Right hindlimb (tissue), 1 donor: ENCODE results near the gene MUSTN1.

Experiments
- DNase-seq: peaks from one replicate; pipeline ENCODE4 v3.0.0-alpha.2; 2018

Gene MUSTN1

GRCh38 chr3:52798978-52799476 is 35.8 kb downstream of the MUSTN1 start:
- no peak for DNase-seq

DNA sequence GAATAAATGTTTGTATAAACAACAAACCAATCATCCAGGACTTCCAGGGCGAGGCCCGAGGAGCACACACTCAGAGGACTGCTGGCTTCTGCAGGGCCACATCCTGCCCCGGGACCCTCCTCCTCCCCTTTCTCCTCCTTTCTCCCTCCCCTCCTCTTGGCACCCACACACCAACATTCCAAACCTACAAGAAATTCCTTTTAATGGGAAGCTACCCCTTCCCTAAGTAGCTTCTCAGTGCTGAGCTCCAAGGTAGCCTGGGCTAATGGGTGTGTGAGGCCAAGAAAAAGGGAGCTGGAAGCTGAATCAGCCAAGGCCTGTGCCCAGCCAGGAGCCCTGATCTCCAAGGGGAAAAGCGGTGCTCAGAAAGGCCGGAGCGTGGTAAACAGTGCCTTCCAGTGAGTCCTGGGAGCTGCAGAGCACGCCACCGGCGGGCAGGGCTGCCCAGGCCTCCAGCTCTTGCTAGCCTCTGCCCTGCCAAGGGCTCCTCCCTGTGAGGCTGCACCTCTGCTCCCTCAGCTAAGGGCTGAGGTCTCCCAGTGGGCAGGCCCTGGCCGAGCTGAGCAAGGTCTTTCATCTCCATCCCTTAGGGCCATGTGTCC is 36.3 kb downstream of the MUSTN1 start:
- DNase-seq = no peak

- DNase-seq = no peak
Observed at GRCh38 chr3:52796411-52796810, 38.4 kb downstream of the MUSTN1 start.

- no peak for DNase-seq
Observed at GRCh38 chr3:52795298-52795900, 39.4 kb downstream of the MUSTN1 start.

DNA sequence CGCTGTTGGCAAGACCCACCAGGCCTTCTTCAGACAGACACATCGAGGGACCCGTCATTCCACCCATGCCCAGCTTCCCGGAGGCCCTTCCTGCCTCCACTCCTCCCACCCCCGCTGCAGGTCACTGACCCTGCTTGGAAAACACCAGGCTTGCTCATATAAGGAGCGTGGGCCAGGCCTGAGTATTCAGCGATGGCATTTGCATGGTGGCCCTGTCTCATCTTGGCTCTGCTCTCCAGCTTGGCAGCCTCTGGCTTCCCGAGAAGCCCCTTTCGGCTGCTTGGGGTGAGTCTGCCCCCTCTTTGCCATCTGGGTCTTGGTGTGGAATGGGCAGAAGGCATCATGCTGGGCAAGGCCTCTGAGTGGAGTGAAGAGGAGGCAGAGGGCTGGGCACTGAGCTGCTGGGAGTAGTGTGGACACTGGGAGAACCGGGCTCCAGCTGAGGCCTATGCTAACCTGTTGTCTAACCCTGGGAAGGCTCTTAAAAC is 40.2 kb downstream of the MUSTN1 start, which contains the start of gene ITIH3:
ITIH3 (plus strand) TSS at position 185 of the 488 bp plus-strand sequence; CDS start at position 193, 8 bp downstream.
- DNase-seq = no peak

GRCh38 chr3:52793702-52794611 is 40.9 kb downstream of the MUSTN1 start:
- DNase-seq = no peak

GRCh38 chr3:52792961-52793695 is 41.7 kb downstream of the MUSTN1 start:
- no peak for DNase-seq

DNA sequence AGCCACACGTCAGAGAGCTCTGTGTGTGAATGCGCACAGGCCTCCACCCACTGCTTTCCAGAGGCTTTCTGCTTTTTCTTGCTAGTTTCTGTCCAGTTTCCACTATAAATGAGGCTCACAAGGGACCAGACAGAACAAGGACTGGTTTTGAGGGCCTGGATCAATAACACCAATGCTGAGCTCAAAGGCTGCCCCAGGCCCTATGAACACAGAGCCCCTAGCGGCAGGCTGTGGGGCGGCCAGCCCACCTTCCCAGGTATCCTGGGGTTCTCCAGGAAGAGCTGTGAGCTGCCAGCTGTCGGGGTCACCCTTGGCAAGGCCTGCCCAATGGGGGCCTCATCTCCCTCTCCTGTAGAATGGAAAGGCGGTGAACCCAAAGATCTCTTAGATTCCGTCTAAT is 42.4 kb downstream of the MUSTN1 start:
- no peak for DNase-seq

DNA sequence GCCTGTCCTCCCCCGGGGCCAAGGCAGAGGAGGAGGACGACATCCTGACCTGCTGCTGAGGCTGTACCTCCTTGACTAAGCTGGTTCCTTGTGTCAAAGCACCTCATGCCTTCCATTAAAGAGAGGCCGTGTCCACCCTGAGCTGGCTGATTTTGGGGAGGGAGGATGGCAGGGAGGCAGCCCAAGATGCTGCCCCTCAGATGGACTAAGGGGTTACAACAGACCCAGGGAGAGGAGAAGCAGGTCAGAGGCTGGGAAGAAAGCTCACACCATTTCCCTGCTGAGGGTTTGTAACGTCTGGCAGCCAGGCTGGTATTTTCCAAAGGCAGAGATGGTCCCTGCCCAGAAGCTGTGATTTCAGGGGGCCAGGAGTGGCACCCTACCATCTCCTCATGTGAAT is 42.9 kb downstream of the MUSTN1 start:
- DNase-seq = no peak

- DNase-seq = no peak
Observed at GRCh38 chr3:52791366-52791765, 43.5 kb downstream of the MUSTN1 start.

- DNase-seq = no peak
Observed at GRCh38 chr3:52790741-52791140, 44.1 kb downstream of the MUSTN1 start.

GRCh38 chr3:52790337-52790736 is 44.5 kb downstream of the MUSTN1 start:
- DNase-seq = no peak

- DNase-seq = no peak
Observed at GRCh38 chr3:52789746-52790040, 45.1 kb downstream of the MUSTN1 start.

DNA sequence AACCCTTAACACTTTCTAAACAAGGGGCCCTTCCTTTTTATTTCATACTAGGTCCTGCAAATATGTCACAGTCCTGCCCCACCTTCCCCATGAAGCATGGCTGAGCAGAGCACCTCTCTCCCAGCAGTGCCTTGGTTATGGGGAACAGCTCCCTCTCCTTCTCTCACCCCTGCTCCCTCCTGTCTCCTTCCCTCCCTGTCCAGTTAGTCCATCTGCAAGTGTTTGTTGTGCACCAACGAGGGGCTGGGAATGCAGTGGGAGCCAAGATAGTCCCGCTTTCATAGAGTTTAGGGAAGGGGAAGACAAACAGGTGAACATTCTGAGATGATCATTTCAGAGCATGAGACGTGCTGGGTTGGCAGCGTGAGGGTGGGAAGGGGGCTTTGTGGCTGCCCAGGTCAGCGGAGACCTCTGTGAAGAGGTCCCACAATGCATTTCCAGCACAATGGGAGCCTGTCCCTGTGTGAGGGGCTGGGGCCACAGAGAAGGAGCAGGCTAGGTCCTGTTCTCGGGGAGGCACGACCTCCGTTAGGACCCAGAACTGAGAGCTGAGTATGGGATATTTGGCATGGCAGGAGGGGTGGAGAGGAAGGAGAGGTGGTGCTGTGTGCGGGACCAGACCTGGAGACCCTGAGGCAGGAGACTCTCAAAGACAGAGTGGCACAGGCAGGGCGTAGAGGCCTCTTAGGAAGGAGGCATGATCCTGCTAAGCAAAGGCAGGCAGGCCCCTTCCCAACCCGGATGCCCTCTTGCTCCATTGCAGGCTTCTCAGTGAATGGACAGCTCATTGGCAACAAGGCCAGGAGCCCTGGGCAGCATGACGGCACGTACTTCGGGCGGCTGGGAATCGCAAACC is 45.7 kb downstream of the MUSTN1 start:
- no peak for DNase-seq

GRCh38 chr3:52787672-52788625 is 46.9 kb downstream of the MUSTN1 start:
- peak; percentile 12 for DNase-seq

- DNase-seq = no peak
Observed at GRCh38 chr3:52787246-52787645, 47.6 kb downstream of the MUSTN1 start.

DNA sequence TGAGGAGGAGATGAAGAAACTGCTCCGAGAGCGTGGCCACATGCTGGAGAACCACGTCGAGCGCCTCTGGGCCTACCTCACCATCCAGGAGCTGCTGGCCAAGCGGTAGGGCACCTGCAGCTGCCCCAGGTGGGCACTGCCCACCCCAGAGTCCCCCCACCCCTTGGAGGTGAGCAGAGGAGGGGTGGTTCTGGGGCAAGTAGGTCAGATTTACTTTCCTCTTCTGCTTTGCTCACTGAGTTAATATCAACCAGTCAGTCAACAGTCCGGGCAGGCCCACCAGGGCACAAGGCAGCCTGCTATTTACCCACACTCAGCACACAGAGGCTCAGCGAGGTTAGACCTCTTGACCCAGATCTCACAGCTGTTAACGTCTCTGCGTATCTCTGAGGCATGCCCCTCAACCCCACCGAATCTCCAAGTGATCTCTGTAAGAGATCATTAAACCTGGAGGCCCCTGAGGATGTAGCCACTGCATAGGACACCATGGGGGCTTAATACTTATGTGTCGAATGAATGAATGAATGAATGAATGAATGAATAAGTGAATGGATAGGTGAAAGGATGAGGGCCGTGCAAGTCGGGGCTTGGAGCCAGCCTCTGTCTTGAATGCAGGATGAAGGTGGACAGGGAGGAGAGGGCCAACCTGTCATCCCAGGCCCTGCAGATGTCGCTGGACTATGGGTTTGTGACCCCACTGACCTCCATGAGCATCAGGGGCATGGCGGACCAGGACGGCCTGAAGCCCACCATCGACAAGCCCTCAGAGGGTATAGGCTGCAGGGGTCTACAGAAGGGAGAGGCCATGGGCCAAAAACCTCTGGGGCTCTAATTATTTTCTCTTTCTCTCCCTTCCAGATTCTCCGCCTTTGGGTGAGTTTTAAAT is 48.2 kb downstream of the MUSTN1 start:
- DNase-seq = peak; percentile 9

- DNase-seq = no peak
Observed at GRCh38 chr3:52784931-52785590, 49.8 kb downstream of the MUSTN1 start.

DNA sequence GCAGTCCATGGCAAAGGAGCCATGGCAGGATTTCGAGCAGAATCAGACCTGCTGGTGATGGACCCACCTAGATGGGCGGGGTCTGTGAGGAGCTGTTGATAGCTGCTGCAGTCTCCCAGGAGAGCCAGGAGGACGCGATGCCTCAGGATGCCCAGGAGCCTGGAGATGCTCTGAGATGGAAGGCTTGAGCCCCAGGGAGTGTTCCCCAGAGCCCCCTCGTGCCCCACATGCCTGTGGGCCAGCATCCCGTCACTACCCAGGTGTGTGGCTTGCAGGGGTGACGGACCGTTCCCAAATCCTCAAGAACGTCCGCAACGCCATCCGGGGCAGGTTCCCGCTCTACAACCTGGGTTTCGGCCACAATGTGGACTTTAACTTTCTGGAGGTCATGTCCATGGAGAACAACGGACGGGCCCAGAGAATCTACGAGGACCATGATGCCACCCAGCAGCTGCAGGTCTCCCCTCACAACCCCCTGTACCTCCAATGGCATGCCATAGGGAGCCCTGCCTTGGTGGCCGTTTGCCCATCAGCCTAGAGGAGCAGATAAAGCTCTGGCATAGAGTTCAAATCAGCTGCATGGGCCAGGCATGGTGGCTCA is 50.7 kb downstream of the MUSTN1 start:
- no peak for DNase-seq
